ENCODE data around the gene COL9A1.

Gene COL9A1

DNA sequence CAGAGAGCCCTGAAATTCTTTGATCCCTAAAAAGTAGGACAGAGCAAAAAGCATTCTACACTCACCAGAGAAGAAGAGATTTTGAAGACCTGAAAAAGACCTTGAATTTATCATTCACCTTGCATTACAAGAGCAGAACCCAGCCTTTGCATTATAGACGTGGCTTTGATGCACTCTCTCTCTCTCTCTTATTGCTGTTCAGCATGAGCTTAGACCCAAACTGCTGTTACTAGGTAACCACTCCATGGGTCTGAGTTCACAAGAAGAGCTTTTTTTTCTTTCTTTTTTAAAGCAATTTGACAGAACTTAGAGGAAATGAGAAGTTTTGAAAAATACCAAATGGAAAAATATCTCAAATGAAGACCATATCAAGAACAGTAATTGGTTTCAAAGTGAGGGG is 44.4 kb downstream of the COL9A1 start:
- Histone ChIP-seq H3K9me3 (ENCODE audit: control insufficient read depth, low read length) (no peaks in the 10 kb centered on the region), H3K27me3 (ENCODE audit: control insufficient read depth, insufficient read depth, low read length) (no peaks in the 10 kb centered on the region), H3K27ac (no peak overlapping the region), H3K4me1 (no peaks in the 10 kb centered on the region), H3K4me3 (ENCODE audit: low read depth, low read length) (no peak overlapping the region), H2AFZ (no peak overlapping the region), H3K9ac (no peak overlapping the region), H3K36me3 (ENCODE audit: control insufficient read depth, insufficient read depth, low read length) (no peaks in the 10 kb centered on the region), H3K4me2 (ENCODE audit: low read length) (no peak overlapping the region), H3K79me2 (no peaks in the 10 kb centered on the region)
- no peak for TF ChIP-seq CTCF (IDR thresholded peaks at IDR 0.05)

DNA sequence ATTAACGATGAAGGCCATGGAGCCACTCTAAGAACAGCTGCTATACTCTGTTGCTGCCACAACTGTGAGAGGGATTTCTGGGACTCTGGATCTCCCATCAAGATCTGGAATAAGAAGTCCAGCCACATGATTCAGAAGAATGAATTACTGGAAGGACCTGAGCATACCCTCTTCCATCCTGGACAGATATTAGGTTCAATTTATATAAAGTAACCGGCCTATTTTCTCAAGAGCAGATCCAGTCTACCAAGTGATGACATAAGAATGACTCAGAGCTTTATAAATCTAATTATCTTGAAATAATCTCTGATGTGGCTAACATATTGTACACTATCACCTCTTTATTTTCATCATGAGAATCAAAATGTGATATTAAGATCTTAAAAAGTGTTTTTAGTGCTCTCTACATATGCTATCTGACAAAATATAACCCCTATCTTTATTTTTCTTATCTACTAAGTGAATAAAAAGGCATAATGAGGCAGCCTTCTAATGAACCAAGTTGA is 45.1 kb downstream of the COL9A1 start:
- H3K27me3 ChIP-seq (ENCODE audit: control insufficient read depth, insufficient read depth, low read length): no peaks in the 10 kb centered on the region
- TF ChIP-seq CTCF (IDR thresholded peaks at IDR 0.05): no peak
- H3K9ac ChIP-seq: no peak overlapping the region
- no peak overlapping the region for H3K4me3 ChIP-seq (ENCODE audit: low read depth, low read length)
- no peaks in the 10 kb centered on the region for H3K4me1 ChIP-seq
- H2AFZ ChIP-seq: no peak overlapping the region
- no peaks in the 10 kb centered on the region for H3K9me3 ChIP-seq (ENCODE audit: control insufficient read depth, low read length)
- H3K36me3 ChIP-seq (ENCODE audit: control insufficient read depth, insufficient read depth, low read length): no peaks in the 10 kb centered on the region
- H3K4me2 ChIP-seq (ENCODE audit: low read length): no peak overlapping the region
- H3K79me2 ChIP-seq: no peaks in the 10 kb centered on the region
- H3K27ac ChIP-seq: no peak overlapping the region

GRCh38 chr6:70254784-70255183 is 48.1 kb downstream of the COL9A1 start:
- no peaks in the 10 kb centered on the region for H3K79me2 ChIP-seq
- no peaks in the 10 kb centered on the region for H3K9me3 ChIP-seq (ENCODE audit: control insufficient read depth, low read length)
- H3K27ac ChIP-seq: no peak overlapping the region
- H2AFZ ChIP-seq: no peak overlapping the region
- TF ChIP-seq CTCF (IDR thresholded peaks at IDR 0.05): no peak
- H3K4me2 ChIP-seq (ENCODE audit: low read length): no peak overlapping the region
- H3K36me3 ChIP-seq (ENCODE audit: control insufficient read depth, insufficient read depth, low read length): no peaks in the 10 kb centered on the region
- no peaks in the 10 kb centered on the region for H3K27me3 ChIP-seq (ENCODE audit: control insufficient read depth, insufficient read depth, low read length)
- H3K4me3 ChIP-seq (ENCODE audit: low read depth, low read length): no peak overlapping the region
- H3K9ac ChIP-seq: no peak overlapping the region
- no peaks in the 10 kb centered on the region for H3K4me1 ChIP-seq

- H3K27ac ChIP-seq: no peak overlapping the region
- no peaks in the 10 kb centered on the region for H3K4me1 ChIP-seq
- no peak overlapping the region for H2AFZ ChIP-seq
- no peaks in the 10 kb centered on the region for H3K79me2 ChIP-seq
- H3K9ac ChIP-seq: no peak overlapping the region
- H3K9me3 ChIP-seq (ENCODE audit: control insufficient read depth, low read length): no peaks in the 10 kb centered on the region
- no peaks in the 10 kb centered on the region for H3K27me3 ChIP-seq (ENCODE audit: control insufficient read depth, insufficient read depth, low read length)
- TF ChIP-seq CTCF (IDR thresholded peaks at IDR 0.05): no peak
- no peak overlapping the region for H3K4me3 ChIP-seq (ENCODE audit: low read depth, low read length)
- no peaks in the 10 kb centered on the region for H3K36me3 ChIP-seq (ENCODE audit: control insufficient read depth, insufficient read depth, low read length)
- no peak overlapping the region for H3K4me2 ChIP-seq (ENCODE audit: low read length)
Observed at GRCh38 chr6:70253923-70254322, 49.0 kb downstream of the COL9A1 start.

GRCh38 chr6:70252604-70253003 is 50.3 kb downstream of the COL9A1 start:
- no peaks in the 10 kb centered on the region for H3K9me3 ChIP-seq (ENCODE audit: control insufficient read depth, low read length)
- no peaks in the 10 kb centered on the region for H3K27me3 ChIP-seq (ENCODE audit: control insufficient read depth, insufficient read depth, low read length)
- H3K4me2 ChIP-seq (ENCODE audit: low read length): no peak overlapping the region
- H3K27ac ChIP-seq: no peak overlapping the region
- no peak for TF ChIP-seq CTCF (IDR thresholded peaks at IDR 0.05)
- no peak overlapping the region for H2AFZ ChIP-seq
- H3K79me2 ChIP-seq: no peaks in the 10 kb centered on the region
- no peak overlapping the region for H3K4me3 ChIP-seq (ENCODE audit: low read depth, low read length)
- no peaks in the 10 kb centered on the region for H3K36me3 ChIP-seq (ENCODE audit: control insufficient read depth, insufficient read depth, low read length)
- H3K9ac ChIP-seq: no peak overlapping the region
- no peaks in the 10 kb centered on the region for H3K4me1 ChIP-seq
